ENCODE data around the gene EMD. TPM values are rescaled to one million over a fixed set of nuclear protein-coding genes. Genes with fewer than 3 reads are reported as not detected.
A peak's percentile ranks its signal among the peaks of the same experiment; 100 is the strongest.

The EMD gene
- polyA plus RNA-seq, 1 of the 3 experiments (the other 2 are of a cell fraction): 68.0 TPM

GRCh38 chrX:154365997-154366665 lies 13.0 kb upstream of the EMD start:
- peaks cover 9 to 17% of the 10 kb centered on the region in 2 experiments; a peak in 2 of 4 replicates for H3K4me1 ChIP-seq (ENCODE audit: control insufficient read depth in 1 of 2, insufficient read depth in 2 of 2, low read depth in 1 of 2, low read length in 1 of 2)
- H3K4me2 ChIP-seq: peak overlapping the region; percentile 84; the same call in 1 of the 2 replicates
- H3K4me3 ChIP-seq (ENCODE audit: low read depth in 2 of 2, low read length in 1 of 2): no peak overlapping the region
- no peaks in the 10 kb centered on the region for H3K9me2 ChIP-seq
- 72% methylated on average over 23 of the region's 32 CpGs for WGBS (ENCODE audit: low lambda C conversion rate)
- ChIA-PET CTCF (no interaction called here), POLR2A (interaction anchor here (1.5 to 1.8 kb wide), 2 partner anchors 12 to 19 kb away, joined by 3 to 4 read pairs; no protein-coding TSS in a partner anchor)
- peaks cover 76% of the 10 kb centered on the region for H4K20me1 ChIP-seq (ENCODE audit: insufficient read depth)
- peaks cover 96% of the 10 kb centered on the region for H3K79me2 ChIP-seq (ENCODE audit: insufficient read depth)
- H3K27me3 ChIP-seq (ENCODE audit: insufficient read depth): no peaks in the 10 kb centered on the region
- H3K9ac ChIP-seq: no peak overlapping the region
- TF ChIP-seq SIN3A (IDR thresholded peaks at IDR 0.05; ENCODE audit: borderline replicate concordance, low read depth, low read length) (no peak), POLR2AphosphoS5 (IDR thresholded peaks at IDR 0.05; ENCODE audit: low read depth, low read length) (0 out of 2 replicates have a peak, but pooled peaks have one; percentile 7), MAX (IDR thresholded peaks at IDR 0.05; ENCODE audit: low read depth) (no peak)
- H3K36me3 ChIP-seq (replicated peaks in 1 of 2; ENCODE audit: control insufficient read depth in 1 of 2, insufficient read depth in 2 of 2, low read length in 1 of 2): peaks cover 17 to 49% of the 10 kb centered on the region in 2 experiments
- peaks cover 26% of the 10 kb centered on the region for H3F3A ChIP-seq (replicated peaks; ENCODE audit: insufficient read depth)
- peak overlapping the region in 1 of 2 experiments; percentile 98; a peak in 2 of 4 replicates for H3K27ac ChIP-seq (ENCODE audit: low read depth in 2 of 2, low read length in 1 of 2)
- no peaks in the 10 kb centered on the region for H3K9me3 ChIP-seq
- no peak overlapping the region for H2AFZ ChIP-seq (ENCODE audit: low read depth)
- no peak for DNase-seq

GRCh38 chrX:154366666-154367055 lies 12.4 kb upstream of the EMD start:
- ChIA-PET POLR2A (interaction anchor here (1.5 to 1.8 kb wide), 2 partner anchors 13 to 19 kb away, joined by 3 to 4 read pairs; no protein-coding TSS in a partner anchor), CTCF (no interaction called here)
- H3K79me2 ChIP-seq (ENCODE audit: insufficient read depth): peaks cover 94% of the 10 kb centered on the region
- no peaks in the 10 kb centered on the region for H3K9me3 ChIP-seq
- H3K27me3 ChIP-seq (ENCODE audit: insufficient read depth): no peaks in the 10 kb centered on the region
- WGBS (ENCODE audit: low lambda C conversion rate): 82% methylated on average over 4 of the region's 11 CpGs
- H3K27ac ChIP-seq (ENCODE audit: low read depth in 2 of 2, low read length in 1 of 2): peak overlapping the region in 1 of 2 experiments; percentile 98; a peak in 2 of 4 replicates
- no peak overlapping the region for H2AFZ ChIP-seq (ENCODE audit: low read depth)
- H3K36me3 ChIP-seq (replicated peaks in 1 of 2; ENCODE audit: control insufficient read depth in 1 of 2, insufficient read depth in 2 of 2, low read length in 1 of 2): peaks cover 15 to 43% of the 10 kb centered on the region in 2 experiments
- DNase-seq: no peak
- H3K9ac ChIP-seq: peak overlapping the region; percentile 92; the same call in 1 of the 2 replicates
- H3K4me2 ChIP-seq: peak overlapping the region; percentile 84; the same call in 1 of the 2 replicates
- peaks cover 71% of the 10 kb centered on the region for H4K20me1 ChIP-seq (ENCODE audit: insufficient read depth)
- H3F3A ChIP-seq (replicated peaks; ENCODE audit: insufficient read depth): peaks cover 22% of the 10 kb centered on the region
- H3K4me1 ChIP-seq (ENCODE audit: control insufficient read depth in 1 of 2, insufficient read depth in 2 of 2, low read depth in 1 of 2, low read length in 1 of 2): peaks cover 9 to 17% of the 10 kb centered on the region in 2 experiments; a peak in 2 of 4 replicates
- H3K9me2 ChIP-seq: no peaks in the 10 kb centered on the region
- no peak overlapping the region for H3K4me3 ChIP-seq (ENCODE audit: low read depth in 2 of 2, low read length in 1 of 2)
- TF ChIP-seq ELF1 (IDR thresholded peaks at IDR 0.05) (no peak), RAD21 (IDR thresholded peaks at IDR 0.05; ENCODE audit: low read length) (no peak), EP300 (IDR thresholded peaks at IDR 0.05; ENCODE audit: borderline replicate concordance in 1 of 2, low read depth in 1 of 2, low read length in 1 of 2) (no peak), GATA2 (CRISPR knock-in tag; IDR thresholded peaks at IDR 0.05) (no peak), MXI1 (IDR thresholded peaks at IDR 0.05; ENCODE audit: low read depth, low read length) (no peak), NRF1 (IDR thresholded peaks at IDR 0.05; ENCODE audit: low read depth, low read length) (no peak), ZBTB33 (IDR thresholded peaks at IDR 0.05; ENCODE audit: borderline replicate concordance, low read depth) (no peak), CTCF (IDR thresholded peaks at IDR 0.05) (no peak), IRF3 (IDR thresholded peaks at IDR 0.05; ENCODE audit: low read depth, low read length) (no peak), SMC3 (IDR thresholded peaks at IDR 0.05; ENCODE audit: low read depth, low read length) (no peak), CHD2 (IDR thresholded peaks at IDR 0.05; ENCODE audit: low read length, partially characterized antibody) (no peak), GABPA (IDR thresholded peaks at IDR 0.05; ENCODE audit: low read depth) (no peak), REST (IDR thresholded peaks at IDR 0.05; ENCODE audit: low read depth, low read length) (no peak), JUND (IDR thresholded peaks at IDR 0.05) (no peak), MAX (IDR thresholded peaks at IDR 0.05; ENCODE audit: low read depth) (no peak)
